ENCODE measurements around the gene GNL3. TPM values are rescaled to one million over a fixed set of nuclear protein-coding genes. Genes with fewer than 3 reads are reported as not detected.
"Not testable (repeated sequence)": the region's sequence is repeated elsewhere in the genome, so short reads cannot be mapped to it uniquely, and the experiment has no call there.

GNL3 gene
- total RNA-seq, 1 experiment from 2014 or later: 92.6 TPM

GRCh38 chr3:52715714-52716305 lies 30.0 kb downstream of the GNL3 start:
- Histone ChIP-seq H3K4me3 (no peak overlapping the region), H3K27me3 (replicated peaks) (no peaks in the 10 kb centered on the region), H3K9me3 (replicated peaks) (no peaks in the 10 kb centered on the region), H3K4me1 (replicated peaks) (no peaks in the 10 kb centered on the region), H3K36me3 (peaks cover 12% of the 10 kb centered on the region), H3K27ac (no peak overlapping the region)
- no peak for DNase-seq (ENCODE audit: low read depth in 1 of 2, low spot score in 2 of 2)

- H3K36me3 ChIP-seq: peaks cover 3% of the 10 kb centered on the region
- H3K9me3 ChIP-seq (replicated peaks): no peaks in the 10 kb centered on the region
- no peak for DNase-seq (ENCODE audit: low read depth in 1 of 2, low spot score in 2 of 2)
- no peak overlapping the region for H3K4me3 ChIP-seq
- no peaks in the 10 kb centered on the region for H3K27me3 ChIP-seq (replicated peaks)
- no peak overlapping the region for H3K27ac ChIP-seq
- no peaks in the 10 kb centered on the region for H3K4me1 ChIP-seq (replicated peaks)
Observed at GRCh38 chr3:52719618-52720017, 33.8 kb downstream of the GNL3 start.

- Histone ChIP-seq H3K4me3 (no peak overlapping the region), H3K4me1 (replicated peaks) (no peaks in the 10 kb centered on the region), H3K27ac (no peak overlapping the region), H3K36me3 (peaks cover 3% of the 10 kb centered on the region), H3K27me3 (replicated peaks) (no peaks in the 10 kb centered on the region), H3K9me3 (replicated peaks) (no peaks in the 10 kb centered on the region)
- DNase-seq (ENCODE audit: low read depth in 1 of 2, low spot score in 2 of 2): no peak
Observed at GRCh38 chr3:52721002-52721729, 35.3 kb downstream of the GNL3 start.

- Histone ChIP-seq H3K4me3 (no peak overlapping the region), H3K4me1 (replicated peaks) (no peaks in the 10 kb centered on the region), H3K9me3 (replicated peaks) (no peaks in the 10 kb centered on the region), H3K27me3 (replicated peaks) (no peaks in the 10 kb centered on the region), H3K36me3 (peaks cover 3% of the 10 kb centered on the region), H3K27ac (no peak overlapping the region)
- DNase-seq (ENCODE audit: low read depth in 1 of 2, low spot score in 2 of 2): no peak
Observed at GRCh38 chr3:52721730-52722008, 35.8 kb downstream of the GNL3 start.

GRCh38 chr3:52722491-52722890 lies 36.7 kb downstream of the GNL3 start:
- no peaks in the 10 kb centered on the region for H3K9me3 ChIP-seq (replicated peaks)
- H3K27ac ChIP-seq: no peak overlapping the region
- H3K27me3 ChIP-seq (replicated peaks): no peaks in the 10 kb centered on the region
- H3K4me1 ChIP-seq (replicated peaks): no peaks in the 10 kb centered on the region
- no peak overlapping the region for H3K4me3 ChIP-seq
- H3K36me3 ChIP-seq: peaks cover 3% of the 10 kb centered on the region
- DNase-seq (ENCODE audit: low read depth in 1 of 2, low spot score in 2 of 2): no peak

GRCh38 chr3:52723935-52724334 lies 38.1 kb downstream of the GNL3 start:
- Histone ChIP-seq H3K4me3 (no peak overlapping the region), H3K4me1 (replicated peaks) (no peaks in the 10 kb centered on the region), H3K27ac (no peak overlapping the region), H3K27me3 (replicated peaks) (no peaks in the 10 kb centered on the region), H3K36me3 (peaks cover 2% of the 10 kb centered on the region), H3K9me3 (replicated peaks) (no peaks in the 10 kb centered on the region)
- DNase-seq (ENCODE audit: low read depth in 1 of 2, low spot score in 2 of 2): no peak

GRCh38 chr3:52724511-52724910 lies 38.7 kb downstream of the GNL3 start:
- H3K9me3 ChIP-seq (replicated peaks): no peaks in the 10 kb centered on the region
- H3K36me3 ChIP-seq: peaks cover 3% of the 10 kb centered on the region; the same call in 1 of the 2 replicates
- no peak for DNase-seq (ENCODE audit: low read depth in 1 of 2, low spot score in 2 of 2)
- H3K27ac ChIP-seq: no peak overlapping the region
- H3K4me1 ChIP-seq (replicated peaks): no peaks in the 10 kb centered on the region
- H3K4me3 ChIP-seq: no peak overlapping the region
- no peaks in the 10 kb centered on the region for H3K27me3 ChIP-seq (replicated peaks)

- not testable (repeated sequence) for H3K4me3 ChIP-seq; H3K27me3 ChIP-seq (replicated peaks); H3K9me3 ChIP-seq (replicated peaks); H3K4me1 ChIP-seq (replicated peaks); DNase-seq (ENCODE audit: low read depth in 1 of 2, low spot score in 2 of 2); H3K27ac ChIP-seq
- peaks cover 26% of the 10 kb centered on the region for H3K36me3 ChIP-seq
Observed at GRCh38 chr3:52728753-52729152, 42.9 kb downstream of the GNL3 start.

GRCh38 chr3:52730681-52731080 lies 44.8 kb downstream of the GNL3 start:
- no peak for DNase-seq (ENCODE audit: low read depth in 1 of 2, low spot score in 2 of 2)
- Histone ChIP-seq H3K9me3 (replicated peaks) (no peaks in the 10 kb centered on the region), H3K36me3 (peaks cover 30% of the 10 kb centered on the region), H3K4me1 (replicated peaks) (no peaks in the 10 kb centered on the region), H3K27me3 (replicated peaks) (no peaks in the 10 kb centered on the region), H3K4me3 (no peak overlapping the region), H3K27ac (no peak overlapping the region)

- no peaks in the 10 kb centered on the region for H3K9me3 ChIP-seq (replicated peaks)
- H3K27ac ChIP-seq: no peak overlapping the region
- no peak overlapping the region for H3K4me3 ChIP-seq
- H3K36me3 ChIP-seq: peaks cover 32% of the 10 kb centered on the region
- no peak for DNase-seq (ENCODE audit: low read depth in 1 of 2, low spot score in 2 of 2)
- H3K27me3 ChIP-seq (replicated peaks): no peaks in the 10 kb centered on the region
- no peaks in the 10 kb centered on the region for H3K4me1 ChIP-seq (replicated peaks)
Observed at GRCh38 chr3:52731590-52731989, 45.8 kb downstream of the GNL3 start.

- Histone ChIP-seq H3K4me3 (no peak overlapping the region), H3K27me3 (replicated peaks) (no peaks in the 10 kb centered on the region), H3K36me3 (peaks cover 32% of the 10 kb centered on the region), H3K4me1 (replicated peaks) (no peaks in the 10 kb centered on the region), H3K27ac (no peak overlapping the region), H3K9me3 (replicated peaks) (no peaks in the 10 kb centered on the region)
- DNase-seq (ENCODE audit: low read depth in 1 of 2, low spot score in 2 of 2): no peak
Observed at GRCh38 chr3:52733256-52733891, 47.5 kb downstream of the GNL3 start.

GRCh38 chr3:52739730-52740129 lies 53.9 kb downstream of the GNL3 start:
- Histone ChIP-seq H3K27me3 (replicated peaks) (no peaks in the 10 kb centered on the region), H3K4me3 (no peak overlapping the region), H3K4me1 (replicated peaks) (no peaks in the 10 kb centered on the region), H3K9me3 (replicated peaks) (no peaks in the 10 kb centered on the region), H3K27ac (no peak overlapping the region), H3K36me3 (peaks cover 34% of the 10 kb centered on the region)
- DNase-seq (ENCODE audit: low read depth in 1 of 2, low spot score in 2 of 2): no peak

- Histone ChIP-seq H3K36me3 (peaks cover 40% of the 10 kb centered on the region), H3K4me1 (replicated peaks) (no peaks in the 10 kb centered on the region), H3K27ac (no peak overlapping the region), H3K4me3 (no peak overlapping the region), H3K27me3 (replicated peaks) (no peaks in the 10 kb centered on the region), H3K9me3 (replicated peaks) (no peaks in the 10 kb centered on the region)
- peak in 1 of 2 experiments; percentile 23 for DNase-seq (ENCODE audit: low read depth in 1 of 2, low spot score in 2 of 2)
Observed at GRCh38 chr3:52742418-52743041, 56.7 kb downstream of the GNL3 start.

- no peaks in the 10 kb centered on the region for H3K27me3 ChIP-seq (replicated peaks)
- no peak overlapping the region for H3K27ac ChIP-seq
- no peaks in the 10 kb centered on the region for H3K4me1 ChIP-seq (replicated peaks)
- no peak overlapping the region for H3K4me3 ChIP-seq
- no peak for DNase-seq (ENCODE audit: low read depth in 1 of 2, low spot score in 2 of 2)
- peaks cover 40% of the 10 kb centered on the region for H3K36me3 ChIP-seq
- H3K9me3 ChIP-seq (replicated peaks): no peaks in the 10 kb centered on the region
Observed at GRCh38 chr3:52743152-52743551, 57.3 kb downstream of the GNL3 start.
